Measurements from ENCODE around the gene MND1.

- TF ChIP-seq ZNF274 (IDR thresholded peaks at IDR 0.05; ENCODE audit: low read depth, low read length) (no peak), YY1 (IDR thresholded peaks at IDR 0.05; ENCODE audit: insufficient read depth, insufficient read length) (no peak)
Measured at GRCh38 chr4:153432965-153433753, 88.7 kb downstream of the MND1 start.

All from NT2/D1 (cell line).